Smooth muscle cell of the pulmonary artery (primary cell): ENCODE measurements around the gene DTD1. TPM values are rescaled to one million over a fixed set of nuclear protein-coding genes. Genes with fewer than 3 reads are reported as not detected.

ENCODE experiments used
- total RNA-seq: library from RNA; depleted of rRNA; stranded (reverse); fragments of >200 nt; gene quantifications from 2 replicates; pipeline ENCODE4 v1.2.3, GENCODE V29; 2014

DTD1 gene, protein sequence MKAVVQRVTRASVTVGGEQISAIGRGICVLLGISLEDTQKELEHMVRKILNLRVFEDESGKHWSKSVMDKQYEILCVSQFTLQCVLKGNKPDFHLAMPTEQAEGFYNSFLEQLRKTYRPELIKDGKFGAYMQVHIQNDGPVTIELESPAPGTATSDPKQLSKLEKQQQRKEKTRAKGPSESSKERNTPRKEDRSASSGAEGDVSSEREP
- 40.1 and 48.6 TPM in 2 replicates for total RNA-seq

GRCh38 chr20:18587665-18588573 is at the start of gene DTD1:
Gene DTD1, plus strand, starts transcription at chr20:18588054. Its CDS starts 19 bp downstream, at chr20:18588073.

DNA sequence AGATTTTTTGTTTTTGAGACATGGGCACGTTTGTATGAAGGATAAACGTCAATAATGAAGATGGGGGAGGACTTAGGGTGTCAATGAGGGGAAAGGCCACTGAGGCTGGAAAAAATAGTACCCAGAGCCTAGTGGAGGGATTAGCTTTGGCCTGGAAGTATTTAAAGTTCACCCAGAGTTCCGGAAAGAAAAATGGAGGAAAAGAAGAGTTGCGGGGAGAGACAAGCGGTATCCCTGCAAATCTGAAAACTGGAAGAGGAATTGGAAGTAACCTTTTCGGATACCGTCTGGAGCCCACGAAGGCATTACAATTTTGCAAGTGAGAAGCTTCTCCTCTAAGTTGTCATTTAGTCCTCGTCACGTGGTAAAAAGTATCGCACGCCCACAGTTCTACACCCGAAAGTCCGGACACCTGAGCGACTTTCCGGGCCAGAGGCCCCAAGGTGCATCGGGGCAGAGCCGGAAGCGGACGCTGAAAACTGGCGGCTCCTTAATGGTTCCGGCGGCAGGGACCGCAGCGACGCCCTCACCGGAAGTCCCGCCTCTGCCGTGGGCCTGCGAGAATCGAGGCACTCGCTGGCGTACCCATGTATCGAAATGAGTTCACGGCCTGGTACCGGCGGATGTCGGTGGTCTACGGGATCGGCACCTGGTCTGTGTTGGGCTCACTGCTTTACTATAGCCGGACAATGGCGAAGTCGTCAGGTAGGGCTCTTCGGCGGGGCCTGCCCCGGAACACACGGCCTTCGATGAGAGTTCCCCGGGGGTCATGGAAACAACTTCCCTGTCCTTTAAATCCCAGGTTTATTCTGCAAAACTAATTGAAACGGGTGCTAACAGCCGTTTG is 20.7 kb upstream of the DTD1 start, which contains the start of gene SMIM26:
Gene SMIM26 (plus strand): TSS at position 541 of the 847 bp plus-strand sequence. CDS start 47 bp downstream, at position 588.

GRCh38 chr20:18813483-18813882 is 225.6 kb downstream of the DTD1 start, which contains the start of gene SCP2D1:
Gene SCP2D1, plus strand, starts transcription at chr20:18813783. Its CDS starts 33 bp downstream, at chr20:18813816.

Other genes starting within 250 kb of the DTD1 start
- 1.1 and 1.7 TPM in 2 replicates for gene DZANK1, start 121.0 kb upstream of the DTD1 start, total RNA-seq
- 11.6 and 12.1 TPM in 2 replicates for gene POLR3F, start 120.7 kb upstream of the DTD1 start, total RNA-seq
- gene RBBP9, start 90.8 kb upstream of the DTD1 start, total RNA-seq: 12.9 and 16.2 TPM in 2 replicates
- 56.9 and 67.4 TPM in 2 replicates for gene SEC23B, start 80.1 kb upstream of the DTD1 start, total RNA-seq
- 39.2 and 39.3 TPM in 2 replicates for gene SMIM26, start 20.6 kb upstream of the DTD1 start, total RNA-seq
- gene SCP2D1, start 225.7 kb downstream of the DTD1 start, total RNA-seq: not detected in 2 replicates